ENCODE results near the gene ELP6. TPM values are rescaled to one million over a fixed set of nuclear protein-coding genes. Genes with fewer than 3 reads are reported as not detected.
A peak's percentile ranks its signal among the peaks of the same experiment; 100 is the strongest.

ELP6 gene
- total and polyA plus RNA-seq, 9 of the 15 experiments (the other 6 are each of a cell fraction or from before 2014, with no cell fraction given): 76.9 to 198 (median 83.3) TPM

DNA sequence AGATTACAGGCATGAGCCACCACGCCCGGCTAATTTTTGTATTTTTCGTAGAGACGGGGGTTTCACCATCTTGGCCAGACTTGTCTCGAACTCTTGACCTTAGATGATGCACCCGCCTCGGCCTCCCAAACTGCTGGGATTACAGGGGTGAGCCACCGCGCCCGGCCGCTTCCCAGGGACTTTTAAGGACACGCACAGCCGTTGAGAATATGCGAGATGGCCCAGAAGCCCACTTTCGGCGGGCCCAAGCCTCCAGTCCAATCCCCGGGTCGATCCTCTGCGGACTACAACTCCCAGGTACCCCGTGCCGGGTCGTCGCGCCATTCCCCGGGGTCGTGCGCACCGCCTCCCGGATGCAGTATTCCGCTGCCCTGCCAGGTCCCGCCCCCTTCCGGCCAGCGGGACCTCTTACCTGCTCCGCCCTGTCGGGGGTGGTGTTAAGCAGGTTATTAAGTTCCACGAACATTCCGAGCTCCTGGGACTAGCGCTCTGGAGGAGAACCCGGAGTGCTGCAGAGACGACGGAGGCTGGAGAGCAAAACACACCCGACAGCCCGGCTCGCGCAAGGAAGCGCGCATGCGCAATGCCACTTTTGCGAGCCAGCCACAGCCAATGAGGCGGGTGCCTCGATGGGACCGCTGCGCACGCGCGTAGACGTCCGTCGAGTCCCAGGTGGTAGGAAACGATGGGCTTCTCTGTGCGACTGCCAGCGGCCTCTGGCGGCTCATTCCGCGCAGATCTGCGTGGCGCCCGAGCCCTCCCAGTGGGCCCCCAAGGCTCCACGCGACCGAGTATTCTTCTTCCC, at the start of gene ELP6 (continued):
- TF ChIP-seq NR4A1 (CRISPR knock-in tag; IDR thresholded peaks at IDR 0.05) (peak; percentile 6; the same call in 1 of the 2 replicates), NR4A1 (tag; IDR thresholded peaks at IDR 0.05) (no peak), CBX3 (IDR thresholded peaks at IDR 0.05; ENCODE audit: borderline replicate concordance in 1 of 2, low read length in 2 of 2) (peak in 1 of 2 experiments; percentile 81; a peak in 1 of 3 replicates), ZNF12 (CRISPR knock-in tag; IDR thresholded peaks at IDR 0.05) (no peak), ZNF778 (CRISPR knock-in tag; IDR thresholded peaks at IDR 0.05) (no peak), HDAC2 (IDR thresholded peaks at IDR 0.05) (0 out of 2 replicates have a peak, but pooled peaks have one; percentile 54), PHF20 (IDR thresholded peaks at IDR 0.05; ENCODE audit: partially characterized antibody) (peak; percentile 39), ZBED1 (IDR thresholded peaks at IDR 0.05) (peak; percentile 77; the same call in 1 of the 2 replicates), GTF2E2 (tag; IDR thresholded peaks at IDR 0.05) (peak; percentile 64; the same call in 1 of the 2 replicates), SPI1 (IDR thresholded peaks at IDR 0.05; ENCODE audit: borderline replicate concordance, low read depth, low read length) (no peak), MCM7 (IDR thresholded peaks at IDR 0.05) (no peak), GABPA (tag; conservative IDR thresholded peaks at IDR 0.05; ENCODE audit: low read depth) (peak; percentile 99), ZC3H8 (IDR thresholded peaks at IDR 0.05) (peak; percentile 60; the same call in 1 of the 2 replicates), NCOA1 (IDR thresholded peaks at IDR 0.05; ENCODE audit: low read depth) (peak; percentile 49; the same call in 1 of the 2 replicates), ZFP30 (CRISPR knock-in tag; IDR thresholded peaks at IDR 0.05; ENCODE audit: borderline replicate concordance) (no peak), DPF2 (IDR thresholded peaks at IDR 0.05) (peak; percentile 22), POLR2B (IDR thresholded peaks at IDR 0.05; ENCODE audit: low read depth, partially characterized antibody) (peak; percentile 98)
- TF ChIP-seq, protein P1, sequence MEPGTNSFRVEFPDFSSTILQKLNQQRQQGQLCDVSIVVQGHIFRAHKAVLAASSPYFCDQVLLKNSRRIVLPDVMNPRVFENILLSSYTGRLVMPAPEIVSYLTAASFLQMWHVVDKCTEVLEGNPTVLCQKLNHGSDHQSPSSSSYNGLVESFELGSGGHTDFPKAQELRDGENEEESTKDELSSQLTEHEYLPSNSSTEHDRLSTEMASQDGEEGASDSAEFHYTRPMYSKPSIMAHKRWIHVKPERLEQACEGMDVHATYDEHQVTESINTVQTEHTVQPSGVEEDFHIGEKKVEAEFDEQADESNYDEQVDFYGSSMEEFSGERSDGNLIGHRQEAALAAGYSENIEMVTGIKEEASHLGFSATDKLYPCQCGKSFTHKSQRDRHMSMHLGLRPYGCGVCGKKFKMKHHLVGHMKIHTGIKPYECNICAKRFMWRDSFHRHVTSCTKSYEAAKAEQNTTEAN (CRISPR knock-in tag; IDR thresholded peaks at IDR 0.05): peak; percentile 75; the same call in 1 of the 2 replicates
- TF ChIP-seq, protein P2, sequence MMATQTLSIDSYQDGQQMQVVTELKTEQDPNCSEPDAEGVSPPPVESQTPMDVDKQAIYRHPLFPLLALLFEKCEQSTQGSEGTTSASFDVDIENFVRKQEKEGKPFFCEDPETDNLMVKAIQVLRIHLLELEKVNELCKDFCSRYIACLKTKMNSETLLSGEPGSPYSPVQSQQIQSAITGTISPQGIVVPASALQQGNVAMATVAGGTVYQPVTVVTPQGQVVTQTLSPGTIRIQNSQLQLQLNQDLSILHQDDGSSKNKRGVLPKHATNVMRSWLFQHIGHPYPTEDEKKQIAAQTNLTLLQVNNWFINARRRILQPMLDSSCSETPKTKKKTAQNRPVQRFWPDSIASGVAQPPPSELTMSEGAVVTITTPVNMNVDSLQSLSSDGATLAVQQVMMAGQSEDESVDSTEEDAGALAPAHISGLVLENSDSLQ (IDR thresholded peaks at IDR 0.05): peak; percentile 67
- TF ChIP-seq, protein P3, sequence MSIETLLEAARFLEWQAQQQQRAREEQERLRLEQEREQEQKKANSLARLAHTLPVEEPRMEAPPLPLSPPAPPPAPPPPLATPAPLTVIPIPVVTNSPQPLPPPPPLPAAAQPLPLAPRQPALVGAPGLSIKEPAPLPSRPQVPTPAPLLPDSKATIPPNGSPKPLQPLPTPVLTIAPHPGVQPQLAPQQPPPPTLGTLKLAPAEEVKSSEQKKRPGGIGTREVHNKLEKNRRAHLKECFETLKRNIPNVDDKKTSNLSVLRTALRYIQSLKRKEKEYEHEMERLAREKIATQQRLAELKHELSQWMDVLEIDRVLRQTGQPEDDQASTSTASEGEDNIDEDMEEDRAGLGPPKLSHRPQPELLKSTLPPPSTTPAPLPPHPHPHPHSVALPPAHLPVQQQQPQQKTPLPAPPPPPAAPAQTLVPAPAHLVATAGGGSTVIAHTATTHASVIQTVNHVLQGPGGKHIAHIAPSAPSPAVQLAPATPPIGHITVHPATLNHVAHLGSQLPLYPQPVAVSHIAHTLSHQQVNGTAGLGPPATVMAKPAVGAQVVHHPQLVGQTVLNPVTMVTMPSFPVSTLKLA (conservative IDR thresholded peaks at IDR 0.05): peak; percentile 82 to 88
- TF ChIP-seq, protein P4, sequence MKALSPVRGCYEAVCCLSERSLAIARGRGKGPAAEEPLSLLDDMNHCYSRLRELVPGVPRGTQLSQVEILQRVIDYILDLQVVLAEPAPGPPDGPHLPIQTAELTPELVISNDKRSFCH (CRISPR knock-in tag; IDR thresholded peaks at IDR 0.05): no peak
- TF ChIP-seq, protein P4 (tag; IDR thresholded peaks at IDR 0.05): peak; percentile 49
- TF ChIP-seq, protein P5, sequence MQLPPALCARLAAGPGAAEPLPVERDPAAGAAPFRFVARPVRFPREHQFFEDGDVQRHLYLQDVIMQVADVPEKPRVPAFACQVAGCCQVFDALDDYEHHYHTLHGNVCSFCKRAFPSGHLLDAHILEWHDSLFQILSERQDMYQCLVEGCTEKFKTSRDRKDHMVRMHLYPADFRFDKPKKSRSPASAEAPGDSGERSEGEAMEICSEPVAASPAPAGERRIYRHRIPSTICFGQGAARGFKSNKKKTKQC (CRISPR knock-in tag; IDR thresholded peaks at IDR 0.05): peak; percentile 54
